NT2/D1 (cell line): ENCODE measurements around the gene CRYBA2.

Source experiments
- DNase-seq: peaks from one replicate; pipeline ENCODE4 v3.0.0-alpha.2; 2011; ENCODE audit warnings: low read depth, low spot score
- H3K27me3 ChIP-seq: 2 replicates; pipeline ENCODE4 v1.6.0; 2011; ENCODE audit warnings: mild to moderate bottlenecking; ENCODE audit not compliant: insufficient read length, insufficient read depth
- H3K36me3 ChIP-seq: 2 replicates; pipeline ENCODE4 v1.6.1; 2011; ENCODE audit warnings: mild to moderate bottlenecking, low read length, mixed read lengths; ENCODE audit not compliant: insufficient read depth, insufficient read length
- H3K4me1 ChIP-seq: 2 replicates; pipeline ENCODE4 v1.5.1; 2011; ENCODE audit not compliant: insufficient read depth, insufficient read length
- H3K4me3 ChIP-seq: 2 replicates; pipeline ENCODE4 v1.5.1; 2011; ENCODE audit warnings: low read depth; ENCODE audit not compliant: insufficient read length
- H3K9ac ChIP-seq: 2 replicates; pipeline ENCODE4 v1.6.0; 2011; ENCODE audit warnings: low read depth; ENCODE audit not compliant: insufficient read length
- H3K9me3 ChIP-seq: 2 replicates; pipeline ENCODE4 v1.5.1; 2011; ENCODE audit warnings: mild to moderate bottlenecking, low read length; ENCODE audit not compliant: insufficient read depth
- SUZ12 ChIP-seq: IDR thresholded peaks from 2 replicates; pipeline ENCODE4 v1.6.1; 2011; ENCODE audit not compliant: insufficient read length, insufficient read depth; ENCODE audit errors: extremely low read depth
- YY1 ChIP-seq: IDR thresholded peaks from 2 replicates; pipeline ENCODE4 v1.6.1; 2011; ENCODE audit not compliant: insufficient read length, insufficient read depth
- ZNF274 ChIP-seq: IDR thresholded peaks from 2 replicates; pipeline ENCODE4 v1.6.1; 2011; ENCODE audit warnings: mild to moderate bottlenecking, low read depth, low read length

Gene CRYBA2

GRCh38 chr2:218988650-218989049, 4.6 kb downstream of the CRYBA2 start:
- no peak overlapping the region for H3K4me3 ChIP-seq

DNA sequence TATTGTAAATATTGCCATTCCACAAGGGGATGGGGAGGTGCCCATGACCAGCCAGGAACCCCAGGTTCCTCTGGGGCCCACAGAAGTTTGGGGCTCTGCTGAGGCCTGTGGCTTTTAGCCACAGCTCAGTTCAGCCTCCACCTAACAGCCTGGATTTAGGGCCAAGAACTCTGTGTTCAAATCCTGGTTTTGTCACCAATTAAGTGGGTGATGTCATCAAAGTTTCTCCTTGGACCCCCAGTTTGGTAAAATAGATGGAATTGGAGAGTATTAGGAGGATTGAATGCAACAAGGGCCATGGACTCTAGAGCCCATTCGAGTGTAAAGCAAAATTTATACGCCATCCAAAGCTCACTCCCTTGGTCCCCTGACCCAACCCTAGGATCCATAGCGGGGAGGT, 5.1 kb downstream of the CRYBA2 start:
- Histone ChIP-seq H3K9me3 (no peaks in the 10 kb centered on the region), H3K27me3 (peaks cover 98% of the 10 kb centered on the region), H3K4me3 (no peak overlapping the region), H3K4me1 (peaks cover 10% of the 10 kb centered on the region), H3K36me3 (no peaks in the 10 kb centered on the region), H3K9ac (no peak overlapping the region)
- TF ChIP-seq SUZ12 (no peak), YY1 (no peak), ZNF274 (no peak)
- no peak for DNase-seq

More at GRCh38 chr2:218988650-218989049, 4.6 kb downstream of the CRYBA2 start:
- H3K4me1 ChIP-seq = peaks cover 10% of the 10 kb centered on the region
- H3K9me3 ChIP-seq = no peaks in the 10 kb centered on the region
- DNase-seq = no peak
- no peak for TF ChIP-seq ZNF274
- TF ChIP-seq SUZ12 = no peak
- no peak for TF ChIP-seq YY1
- H3K36me3 ChIP-seq = no peaks in the 10 kb centered on the region
- no peak overlapping the region for H3K9ac ChIP-seq
- H3K27me3 ChIP-seq = peaks cover 98% of the 10 kb centered on the region

DNA sequence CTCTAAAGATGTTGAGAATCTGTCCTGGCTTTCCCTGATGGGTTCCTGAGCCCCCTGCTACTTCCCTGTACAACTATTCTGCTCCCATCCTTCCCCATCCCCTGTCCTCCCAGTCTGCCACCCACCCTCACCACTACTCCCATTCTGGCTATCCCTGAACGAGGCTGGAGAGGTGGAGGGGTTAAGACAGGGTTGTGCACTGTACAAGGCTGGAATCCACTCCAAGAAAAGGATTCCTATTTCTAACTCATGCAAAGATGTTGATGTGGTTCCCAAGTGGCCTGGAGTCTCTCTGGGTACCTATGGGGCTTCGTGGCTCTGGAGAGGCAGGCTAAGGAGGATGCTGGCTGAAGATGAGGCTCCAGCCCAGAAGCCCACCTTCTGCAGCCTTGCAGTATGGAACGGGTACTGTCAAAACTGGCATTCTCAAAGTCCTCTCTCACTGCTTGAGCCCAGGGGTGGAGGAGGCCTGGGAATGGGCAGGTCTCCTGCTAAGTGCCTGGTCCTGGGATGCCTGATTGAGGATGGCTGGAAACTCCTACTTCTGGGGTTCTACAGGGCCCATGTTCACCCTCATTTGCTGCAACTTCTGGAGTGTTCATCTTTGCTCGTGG, 7.0 kb downstream of the CRYBA2 start:
- H3K27me3 ChIP-seq = peaks cover 98% of the 10 kb centered on the region
- no peak overlapping the region for H3K4me3 ChIP-seq
- H3K9me3 ChIP-seq = no peaks in the 10 kb centered on the region
- peaks cover 20% of the 10 kb centered on the region for H3K4me1 ChIP-seq
- no peak for DNase-seq
- no peaks in the 10 kb centered on the region for H3K36me3 ChIP-seq
- TF ChIP-seq SUZ12 (no peak), ZNF274 (no peak), YY1 (no peak)
- no peak overlapping the region for H3K9ac ChIP-seq

DNA sequence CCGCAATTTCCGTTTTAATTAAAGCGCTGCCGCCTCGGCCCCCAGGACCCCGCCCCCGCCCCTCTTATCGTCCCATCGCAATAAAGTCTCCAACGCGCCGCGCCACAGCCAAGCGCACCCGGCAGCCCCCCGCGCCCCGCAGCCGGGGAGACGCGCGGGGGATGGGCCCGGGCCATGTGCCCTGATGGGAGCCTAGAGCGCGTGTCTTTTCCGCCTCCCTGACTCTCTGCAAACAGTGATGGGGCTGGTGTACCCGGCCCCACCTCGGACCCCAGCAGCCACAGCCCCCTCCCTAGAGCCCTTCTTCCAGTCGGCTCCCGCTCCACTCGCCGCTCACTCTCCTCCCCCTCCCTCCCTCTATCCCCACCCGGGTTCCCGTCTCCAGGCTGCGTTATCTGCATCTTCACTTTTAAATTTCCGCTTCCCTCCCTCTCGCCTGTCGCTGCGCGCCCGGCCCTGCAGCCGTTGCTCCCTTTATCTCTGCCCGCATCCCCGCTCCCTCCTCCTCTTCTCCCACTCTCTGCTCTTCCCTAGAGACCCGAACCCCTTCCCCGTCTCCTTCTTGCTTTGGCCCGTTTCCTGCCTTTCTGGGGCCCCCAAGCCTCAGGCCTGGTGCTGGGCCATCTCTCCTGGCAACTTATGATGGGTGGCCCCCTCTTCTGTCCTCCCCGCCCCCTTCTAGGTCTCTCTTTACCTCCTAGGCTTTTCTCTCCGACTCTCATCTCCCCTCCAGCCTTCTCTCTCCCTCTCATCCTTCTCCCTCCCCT, 7.7 kb downstream of the CRYBA2 start:
- Histone ChIP-seq H3K9me3 (no peaks in the 10 kb centered on the region), H3K9ac (no peak overlapping the region), H3K4me3 (peak overlapping the region; percentile 38), H3K27me3 (peaks cover 98% of the 10 kb centered on the region), H3K36me3 (no peaks in the 10 kb centered on the region), H3K4me1 (peaks cover 20% of the 10 kb centered on the region)
- no peak for DNase-seq
- TF ChIP-seq YY1 (no peak), ZNF274 (no peak), SUZ12 (peak; percentile 97)

GRCh38 chr2:218985021-218985324, 8.2 kb downstream of the CRYBA2 start, which contains the start of gene FEV:
Gene FEV, minus strand, starts transcription at chr2:218985184. Its CDS starts 109 bp downstream, at chr2:218985075.
- H3K9me3 ChIP-seq = no peaks in the 10 kb centered on the region
- peaks cover 20% of the 10 kb centered on the region for H3K4me1 ChIP-seq
- H3K4me3 ChIP-seq = peak within 1 kb of the TSS; percentile 41
- peak; percentile 92 for TF ChIP-seq SUZ12
- no peak for TF ChIP-seq YY1
- H3K9ac ChIP-seq = peak within 1 kb of the TSS; percentile 37
- H3K36me3 ChIP-seq = no peaks in the 10 kb centered on the region
- DNase-seq = no peak
- H3K27me3 ChIP-seq = peaks cover 96% of the 10 kb centered on the region

- peaks cover 20% of the 10 kb centered on the region for H3K4me1 ChIP-seq
- no peak for DNase-seq
- TF ChIP-seq YY1 = no peak
- peak; percentile 95 for TF ChIP-seq SUZ12
- no peak for TF ChIP-seq ZNF274
- peak overlapping the region; percentile 37 for H3K9ac ChIP-seq
- no peaks in the 10 kb centered on the region for H3K9me3 ChIP-seq
- peaks cover 95% of the 10 kb centered on the region for H3K27me3 ChIP-seq
- H3K4me3 ChIP-seq = peak overlapping the region; percentile 41
- no peaks in the 10 kb centered on the region for H3K36me3 ChIP-seq
Measured at GRCh38 chr2:218984239-218985020, 8.8 kb downstream of the CRYBA2 start.

GRCh38 chr2:218983934-218984238, 9.3 kb downstream of the CRYBA2 start:
- H3K4me1 ChIP-seq = peaks cover 22% of the 10 kb centered on the region
- TF ChIP-seq ZNF274 (no peak), SUZ12 (no peak), YY1 (no peak)
- no peaks in the 10 kb centered on the region for H3K9me3 ChIP-seq
- H3K9ac ChIP-seq = no peak overlapping the region
- no peaks in the 10 kb centered on the region for H3K36me3 ChIP-seq
- peaks cover 93% of the 10 kb centered on the region for H3K27me3 ChIP-seq
- DNase-seq = no peak
- no peak overlapping the region for H3K4me3 ChIP-seq
